H1 (cell line): ENCODE measurements around the gene ARHGAP10. TPM values are rescaled to one million over a fixed set of nuclear protein-coding genes. Genes with fewer than 3 reads are reported as not detected.

ENCODE experiments used
- CTCF ChIA-PET: fragments of 300-600 bp; sonication (Branson Sonifier 250); formaldehyde crosslinking; loops from one replicate; lab custom pipeline; 2021; ENCODE audit not compliant: partially characterized antibody; lab: Charles Lee
- POLR2A ChIA-PET: fragments of 300-600 bp; sonication (Branson Sonifier 250); formaldehyde crosslinking; loops from one replicate; lab custom pipeline; 2021; ENCODE audit warnings: inconsistent platforms; ENCODE audit not compliant: partially characterized antibody; lab: Charles Lee
- DNase-seq, 2 experiments: peaks; one replicate each; pipeline versions ENCODE4 v3.0.0 to v3.0.0-alpha.2; 2010 to 2022; ENCODE audit warnings: low spot score in 2 of 2, low read depth in 1 of 2, mixed read lengths in 1 of 2
- FAIRE-seq: peaks from 2 replicates; lab custom pipeline; 2011; peaks lifted over from hg19 to GRCh38; lab: Jason Lieb, UNC
- H2AFZ ChIP-seq: 2 replicates; pipeline ENCODE4 v1.8.1; 2012; ENCODE audit warnings: low read length, inconsistent platforms
- H2AK5ac ChIP-seq: 2 replicates; pipeline ENCODE4 v1.6.1; 2013; ENCODE audit warnings: low read depth, low read length
- H2BK120ac ChIP-seq: replicated peaks from 2 replicates; pipeline ENCODE3; 2013; ENCODE audit warnings: low read depth, low read length, inconsistent platforms
- H2BK12ac ChIP-seq: 2 replicates; pipeline ENCODE4 v1.6.1; 2013; ENCODE audit warnings: low read depth, low read length
- H2BK15ac ChIP-seq: 2 replicates; pipeline ENCODE4 v1.6.1; 2013; ENCODE audit warnings: low read length
- H2BK20ac ChIP-seq: 2 replicates; pipeline ENCODE4 v1.6.1; 2013; ENCODE audit warnings: low read length
- H2BK5ac ChIP-seq: 2 replicates; pipeline ENCODE4 v1.6.1; 2013; ENCODE audit warnings: low read depth, low read length
- H3K14ac ChIP-seq: 2 replicates; pipeline ENCODE4 v1.6.1; 2013; ENCODE audit warnings: inconsistent platforms; ENCODE audit not compliant: insufficient read length
- H3K18ac ChIP-seq: 2 replicates; pipeline ENCODE4 v1.6.1; 2013; ENCODE audit warnings: low read length; ENCODE audit errors: extremely low read depth
- H3K23ac ChIP-seq: 2 replicates; pipeline ENCODE4 v1.6.1; 2013; ENCODE audit warnings: inconsistent platforms; ENCODE audit not compliant: insufficient read length
- H3K23me2 ChIP-seq: 2 replicates; pipeline ENCODE4 v1.6.1; 2013; ENCODE audit warnings: low read depth, low read length
- H3K27ac ChIP-seq: 2 replicates; pipeline ENCODE4 v1.6.1; 2011; ENCODE audit warnings: low read depth, low read length, inconsistent platforms
- H3K27me3 ChIP-seq, 4 experiments: replicated peaks in 1 of 4; 1 replicate in 1 of 4; 2 replicates in 3 of 4; pipeline versions ENCODE4 v1.6.1 to v1.8.1; 2011 to 2013; ENCODE audit warnings: low read length in 3 of 4, mild to moderate bottlenecking in 3 of 4, inconsistent platforms in 2 of 4, mixed read lengths in 2 of 4, moderate library complexity in 1 of 4; ENCODE audit not compliant: control insufficient read depth in 3 of 4, insufficient read depth in 3 of 4; ENCODE audit errors: extremely low read depth in 1 of 4
- H3K36me3 ChIP-seq, 4 experiments: 2 replicates each; pipeline versions ENCODE4 v1.6.1 to v1.8.1; 2011 to 2013; ENCODE audit warnings: mild to moderate bottlenecking in 4 of 4, low read length in 3 of 4, moderate library complexity in 2 of 4, control low read depth in 1 of 4, inconsistent platforms in 1 of 4; ENCODE audit not compliant: insufficient read depth in 4 of 4, control insufficient read depth in 2 of 4
- H3K4ac ChIP-seq: replicated peaks from 2 replicates; pipeline ENCODE3; 2013; ENCODE audit warnings: low read length, low read depth, mixed read lengths, inconsistent platforms; ENCODE audit not compliant: insufficient read length
- H3K4me1 ChIP-seq, 4 experiments: replicated peaks in 1 of 4; 1 replicate in 1 of 4; 2 replicates in 3 of 4; pipeline versions ENCODE4 v1.6.1 to v1.8.1; 2011 to 2013; ENCODE audit warnings: low read length in 3 of 4, inconsistent platforms in 2 of 4, mixed read lengths in 1 of 4; ENCODE audit not compliant: insufficient read depth in 4 of 4, control insufficient read depth in 3 of 4
- H3K4me2 ChIP-seq, 2 experiments: 2 replicates each; pipeline versions ENCODE4 v1.6.1 to v1.8.1; 2011 to 2013; ENCODE audit warnings: low read depth in 2 of 2, low read length in 2 of 2, control low read depth in 1 of 2, inconsistent platforms in 1 of 2, mild to moderate bottlenecking in 1 of 2; ENCODE audit not compliant: insufficient read depth in 1 of 2
- H3K4me3 ChIP-seq, 4 experiments: fragments of 200-600, 300-600 bp in 1 of 4; sonication (generic), shearing (Covaris generic), sonication (Bioruptor Twin) in 1 of 4; 2 replicates each; pipeline versions ENCODE4 v1.5.1 to v1.8.1; 2011 to 2016; ENCODE audit warnings: low read length in 4 of 4, low read depth in 3 of 4, control low read depth in 2 of 4, inconsistent platforms in 2 of 4, mild to moderate bottlenecking in 2 of 4, mixed read lengths in 1 of 4, moderate library complexity in 1 of 4; ENCODE audit not compliant: insufficient read depth in 2 of 4; ENCODE audit errors: extremely low read depth in 1 of 4
- H3K56ac ChIP-seq: replicated peaks from 2 replicates; pipeline ENCODE3; 2013; ENCODE audit warnings: low read depth, mild to moderate bottlenecking, mixed read lengths, low read length, inconsistent platforms; ENCODE audit not compliant: insufficient read length
- H3K79me1 ChIP-seq: 2 replicates; pipeline ENCODE4 v1.6.1; 2013; ENCODE audit warnings: low read depth, low read length, control low read depth
- H3K79me2 ChIP-seq, 2 experiments: 2 replicates each; pipeline versions ENCODE4 v1.6.1 to v1.8.1; 2012 to 2013; ENCODE audit warnings: low read length in 2 of 2, mild to moderate bottlenecking in 2 of 2, inconsistent platforms in 1 of 2; ENCODE audit not compliant: insufficient read depth in 2 of 2, control insufficient read depth in 1 of 2
- H3K9ac ChIP-seq, 4 experiments: replicated peaks in 1 of 4; 1 replicate in 1 of 4; 2 replicates in 3 of 4; pipeline versions ENCODE4 v1.6.1 to v1.8.1; 2011 to 2013; ENCODE audit warnings: low read depth in 3 of 4, low read length in 3 of 4, control low read depth in 2 of 4, mild to moderate bottlenecking in 2 of 4, moderate library complexity in 2 of 4, inconsistent platforms in 1 of 4; ENCODE audit errors: extremely low read depth in 1 of 4
- H3K9me3 ChIP-seq, 2 experiments: 2 replicates each; pipeline versions ENCODE4 v1.6.1 to v1.8.1; 2012 to 2013; ENCODE audit warnings: mild to moderate bottlenecking in 2 of 2, moderate library complexity in 2 of 2, control low read depth in 1 of 2, inconsistent platforms in 1 of 2, low read depth in 1 of 2, low read length in 1 of 2, mixed read lengths in 1 of 2; ENCODE audit not compliant: insufficient read depth in 2 of 2
- H4K20me1 ChIP-seq, 2 experiments: replicated peaks in 1 of 2; 2 replicates each; pipeline versions ENCODE3 to v1.8.1; 2011 to 2013; ENCODE audit warnings: inconsistent platforms in 2 of 2, low read length in 2 of 2, mild to moderate bottlenecking in 1 of 2; ENCODE audit not compliant: insufficient read depth in 2 of 2, control insufficient read depth in 1 of 2
- H4K5ac ChIP-seq: 2 replicates; pipeline ENCODE4 v1.6.1; 2013; ENCODE audit warnings: low read length, low read depth, mixed read lengths, inconsistent platforms; ENCODE audit not compliant: insufficient read length
- H4K8ac ChIP-seq: 2 replicates; pipeline ENCODE4 v1.8.0; 2013; ENCODE audit warnings: mild to moderate bottlenecking, moderate library complexity, low read length, inconsistent platforms; ENCODE audit not compliant: insufficient read depth; ENCODE audit errors: extremely low read depth
- H4K91ac ChIP-seq: replicated peaks from 2 replicates; pipeline ENCODE3; 2013; ENCODE audit warnings: low read length, mixed read lengths, inconsistent platforms; ENCODE audit not compliant: insufficient read length
- TEAD4 ChIP-seq: IDR thresholded peaks from 2 replicates; pipeline ENCODE4 v1.6.1; 2012; ENCODE audit warnings: low read depth, low read length, inconsistent platforms, mixed read lengths
- WGBS, 2 experiments: shearing (Covaris generic) in 1 of 2; methylation state at CpG; one replicate each; pipeline versions ENCODE4 v1.1.6 to v1.1.7; 2013 to 2015; ENCODE audit warnings: low lambda C conversion rate in 2 of 2, mixed read lengths in 2 of 2, inconsistent platforms in 1 of 2, low coverage in 1 of 2, missing lambda C conversion rate in 1 of 2; ENCODE audit not compliant: insufficient replicate concordance in 2 of 2, insufficient coverage in 1 of 2, insufficient read length in 1 of 2; ENCODE audit errors: extremely low coverage in 1 of 2, missing lambda C conversion rate in 1 of 2; 5-methylcytosine and 5-hydroxymethylcytosine counted together
- polyA plus RNA-seq, 7 experiments: library from polyadenylated mRNA; depleted of rRNA in 3 of 7; stranded (reverse) in 5 of 7; unstranded in 2 of 7; fragments of >200 nt in 5 of 7; fragments of 200-250 nt in 2 of 7; gene quantifications; 1 replicate in 5 of 7; 2 replicates in 1 of 7; 4 replicates in 1 of 7; pipeline versions ENCODE4 v1.2.1 to v1.2.3, GENCODE V29; 2011 to 2013; ENCODE audit warnings: missing spikeins in 2 of 7, mixed read lengths in 2 of 7
- total RNA-seq: library from RNA; stranded (reverse); fragmentation: NEBNext Ultra II Directional; extraction: Animal tissue kit (Norgen Biotek cat#: 25700); gene quantifications from 2 replicates; pipeline ENCODE4 v1.2.1, GENCODE V29; 2021

The ARHGAP10 gene
- total and polyA plus RNA-seq, 2 of the 8 experiments (the other 6 are each of a cell fraction or from before 2014, with no cell fraction given): 3.7 to 6.1 TPM

DNA sequence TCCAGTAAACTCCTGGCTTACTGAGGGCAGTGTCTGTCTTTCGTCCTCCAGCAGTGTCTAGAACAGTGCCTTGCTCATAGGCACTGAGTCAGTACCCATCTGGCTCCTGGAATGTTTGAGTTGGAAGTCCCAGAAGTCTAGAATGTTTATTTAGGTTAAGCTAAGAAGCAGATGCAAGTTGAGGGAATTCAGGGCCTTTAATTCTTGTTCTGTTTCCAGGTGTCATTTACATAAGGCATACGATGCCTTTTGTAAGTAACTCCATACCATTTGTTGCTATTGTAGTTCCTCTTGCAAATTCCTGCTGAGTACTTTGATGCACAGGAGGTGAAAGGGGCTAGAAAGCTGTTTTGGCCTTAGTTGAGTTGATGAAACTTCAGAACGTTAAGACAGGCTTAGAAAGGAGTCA lies 22.2 kb downstream of the ARHGAP10 start:
- FAIRE-seq (no peak), DNase-seq (no peak)
- CTCF ChIA-PET: interaction anchor here (0.8 to 1.4 kb wide), 4 partner anchors 14 to 113 kb away, joined by 3 to 4 read pairs (median 3); no protein-coding TSS in a partner anchor
- POLR2A ChIA-PET: no interaction called here
- no peak overlapping the region for H2AFZ ChIP-seq
- no peak overlapping the region for H3K27ac ChIP-seq
- H3K4me1 ChIP-seq: peaks cover 0 to 14% (median 3%) of the 10 kb centered on the region in 4 experiments; a peak in 3 of 7 replicates
- H3K18ac ChIP-seq: no peak overlapping the region
- WGBS, 2 experiments: 48% methylated on average over 3 of the region's 3 CpGs; no CpG with 5 or more reads in 1 of the 2 experiments
- no peak overlapping the region for H2BK15ac ChIP-seq
- H3K79me2 ChIP-seq: no peaks in the 10 kb centered on the region
- H4K91ac ChIP-seq: no peak overlapping the region
- H3K23ac ChIP-seq: no peak overlapping the region
- H3K4ac ChIP-seq: no peak overlapping the region
- H4K5ac ChIP-seq: no peak overlapping the region
- no peak overlapping the region for H4K8ac ChIP-seq
- H2BK5ac ChIP-seq: no peak overlapping the region
- H2BK12ac ChIP-seq: no peak overlapping the region; the same call in 1 of the 2 replicates
- no peaks in the 10 kb centered on the region for H3K27me3 ChIP-seq
- H3K79me1 ChIP-seq: no peaks in the 10 kb centered on the region
- H2BK120ac ChIP-seq: no peak overlapping the region
- H3K9ac ChIP-seq: no peak overlapping the region
- H3K36me3 ChIP-seq: no peaks in the 10 kb centered on the region
- no peak overlapping the region for H2AK5ac ChIP-seq
- no peak overlapping the region for H3K4me3 ChIP-seq
- no peaks in the 10 kb centered on the region for H3K23me2 ChIP-seq
- no peak overlapping the region for H3K14ac ChIP-seq
- H3K4me2 ChIP-seq: peak overlapping the region; percentile 16 to 42; a peak in 3 of 4 replicates
- H2BK20ac ChIP-seq: no peak overlapping the region; the same call in 1 of the 2 replicates
- H3K9me3 ChIP-seq: no peaks in the 10 kb centered on the region
- H3K56ac ChIP-seq: no peak overlapping the region
- no peaks in the 10 kb centered on the region for H4K20me1 ChIP-seq
- TF ChIP-seq TEAD4: 0 out of 2 replicates have a peak, but pooled peaks have one; percentile 30
